Loucy (cell line): ENCODE results near the gene CCNYL1.

ENCODE experiments used
- CTCF ChIP-seq: fragments of 200-600 bp; sonication (generic); conservative IDR thresholded peaks from 2 replicates; pipeline ENCODE4 v1.5.1; 2014; ENCODE audit warnings: mild to moderate bottlenecking, antibody characterized with exemption, low read length
- EZH2phosphoT487 ChIP-seq: fragments of 200-600 bp; IDR thresholded peaks from 2 replicates; pipeline ENCODE4 v1.6.1; 2018; ENCODE audit warnings: antibody characterized with exemption, mild to moderate bottlenecking, moderate library complexity, borderline replicate concordance

- no peak for TF ChIP-seq CTCF
- no peak for TF ChIP-seq EZH2phosphoT487
These were observed 54.7 kb downstream of the CCNYL1 start for GRCh38 chr2:207766041-207766551.
